ENCODE data around the gene TTN. TPM values are rescaled to one million over a fixed set of nuclear protein-coding genes. Genes with fewer than 3 reads are reported as not detected.

Gene TTN
- total RNA-seq, 1 donor from 2014 or later = 1.5 TPM

GRCh38 chr2:178641498-178641897 is 165.7 kb downstream of the TTN start:
- no peak for ATAC-seq

- no peak for ATAC-seq
Observed at GRCh38 chr2:178635897-178636296, 171.3 kb downstream of the TTN start.

GRCh38 chr2:178632729-178633128 is 174.5 kb downstream of the TTN start:
- no peak for ATAC-seq

GRCh38 chr2:178630581-178630980 is 176.6 kb downstream of the TTN start:
- no peak for ATAC-seq

- no peak for ATAC-seq
Observed at GRCh38 chr2:178629463-178629862, 177.8 kb downstream of the TTN start.

- no peak for ATAC-seq
Observed at GRCh38 chr2:178628605-178629004, 178.6 kb downstream of the TTN start.

GRCh38 chr2:178627401-178627800 is 179.8 kb downstream of the TTN start:
- ATAC-seq = no peak

- no peak for ATAC-seq
Observed at GRCh38 chr2:178615969-178616368, 191.3 kb downstream of the TTN start.

GRCh38 chr2:178602901-178603300 is 204.3 kb downstream of the TTN start:
- ATAC-seq = no peak

- no peak for ATAC-seq
Observed at GRCh38 chr2:178592655-178593054, 214.6 kb downstream of the TTN start.

- peak; percentile 72 for ATAC-seq
Observed at GRCh38 chr2:178589335-178589734, 217.9 kb downstream of the TTN start.

- no peak for ATAC-seq
Observed at GRCh38 chr2:178584666-178585065, 222.6 kb downstream of the TTN start.

GRCh38 chr2:178579006-178579405 is 228.2 kb downstream of the TTN start:
- no peak for ATAC-seq

GRCh38 chr2:178574789-178575188 is 232.4 kb downstream of the TTN start:
- no peak for ATAC-seq

- ATAC-seq = no peak
Observed at GRCh38 chr2:178568227-178568626, 239.0 kb downstream of the TTN start.

GRCh38 chr2:178553047-178553446 is 254.2 kb downstream of the TTN start:
- ATAC-seq = peak; percentile 64

GRCh38 chr2:178550352-178550751 is 256.9 kb downstream of the TTN start:
- no peak for ATAC-seq

GRCh38 chr2:178542569-178542968 is 264.7 kb downstream of the TTN start:
- no peak for ATAC-seq

- ATAC-seq = no peak
Observed at GRCh38 chr2:178542161-178542560, 265.1 kb downstream of the TTN start.

- no peak for ATAC-seq
Observed at GRCh38 chr2:178536037-178536436, 271.2 kb downstream of the TTN start.

GRCh38 chr2:178531168-178531567 is 276.1 kb downstream of the TTN start:
- ATAC-seq = no peak

GRCh38 chr2:178530625-178531142 is 276.5 kb downstream of the TTN start:
- ATAC-seq = peak; percentile 39

- no peak for ATAC-seq
Observed at GRCh38 chr2:178530131-178530530, 277.1 kb downstream of the TTN start.

GRCh38 chr2:178529194-178529593 is 278.0 kb downstream of the TTN start:
- no peak for ATAC-seq

GRCh38 chr2:178528647-178529046 is 278.6 kb downstream of the TTN start:
- no peak for ATAC-seq

Measured in esophagus mucosa (tissue), 1 donor.